HepG2 (cell line): ENCODE measurements around the gene DENND5A. TPM values are rescaled to one million over a fixed set of nuclear protein-coding genes. Genes with fewer than 3 reads are reported as not detected.
A peak's percentile ranks its signal among the peaks of the same experiment; 100 is the strongest.

Source experiments
- EZH2 ChIP-seq: conservative IDR thresholded peaks from 2 replicates; pipeline ENCODE4 v1.6.1; 2012; ENCODE audit warnings: mild to moderate bottlenecking, low read depth, low read length, moderate library complexity
- HDAC6 ChIP-seq: fragments of 200-600 bp; sonication (generic); IDR thresholded peaks from 2 replicates; pipeline ENCODE4 v1.7.0; 2017; ENCODE audit warnings: mild to moderate bottlenecking, antibody characterized with exemption, low read length, low read depth
- HHEX ChIP-seq: IDR thresholded peaks from 2 replicates; pipeline ENCODE4 v1.6.1; 2016; ENCODE audit warnings: control low read depth
- HNF4G ChIP-seq, 2 experiments: sonication (generic) in 1 of 2; formaldehyde crosslinking in 1 of 2; IDR thresholded peaks; 2 replicates each; pipeline versions ENCODE4 v1.4.0 to v1.6.1; 2011 to 2020; ENCODE audit warnings: borderline replicate concordance in 2 of 2, low read depth in 2 of 2, mild to moderate bottlenecking in 2 of 2, low read length in 1 of 2, missing genetic modification reagents in 1 of 2, moderate library complexity in 1 of 2
- KDM2A ChIP-seq: sonication (generic); formaldehyde crosslinking; IDR thresholded peaks from 2 replicates; pipeline ENCODE4 v1.4.0; 2020; ENCODE audit warnings: low read depth, missing genetic modification reagents, borderline replicate concordance
- MED1 ChIP-seq: sonication (generic); formaldehyde crosslinking; IDR thresholded peaks from 2 replicates; pipeline ENCODE4 v1.4.0; 2020; ENCODE audit warnings: missing genetic modification reagents
- NBN ChIP-seq: fragments of 450-650 bp; conservative IDR thresholded peaks from 2 replicates; pipeline ENCODE4 v1.6.1; 2017
- NCOR1 ChIP-seq: fragments of 200-600 bp; sonication (generic); IDR thresholded peaks from 2 replicates; pipeline ENCODE4 v1.7.0; 2017; ENCODE audit warnings: antibody characterized with exemption, low read length, borderline replicate concordance
- PRPF4 ChIP-seq: fragments of 200-400 bp; formaldehyde crosslinking; IDR thresholded peaks from 2 replicates; pipeline ENCODE4 v1.6.1; 2016; ENCODE audit warnings: low read length, low read depth; ENCODE audit not compliant: poor library complexity, severe bottlenecking
- RARA ChIP-seq: IDR thresholded peaks from 2 replicates; pipeline ENCODE4 v1.6.1; 2016; ENCODE audit warnings: missing genetic modification reagents, missing compliant biosample characterization
- RBM39 ChIP-seq: fragments of 200-400 bp; formaldehyde crosslinking; IDR thresholded peaks from one replicate; pipeline ENCODE4 v1.6.1; 2018; ENCODE audit warnings: antibody characterized with exemption, mild to moderate bottlenecking, low read depth, low read length; ENCODE audit not compliant: poor library complexity, severe bottlenecking
- REL ChIP-seq: sonication (generic); formaldehyde crosslinking; conservative IDR thresholded peaks from 2 replicates; pipeline ENCODE4 v1.8.0; 2022; ENCODE audit warnings: mild to moderate bottlenecking, missing genetic modification reagents, moderate library complexity
- SKI ChIP-seq: fragments of 450-650 bp; IDR thresholded peaks from one replicate; pipeline ENCODE4 v1.6.1; 2018; ENCODE audit warnings: mild to moderate bottlenecking; ENCODE audit not compliant: partially characterized antibody
- SPEN ChIP-seq: sonication (generic); formaldehyde crosslinking; IDR thresholded peaks from 2 replicates; pipeline ENCODE4 v1.5.1; 2020; ENCODE audit warnings: low read depth, mild to moderate bottlenecking, missing genetic modification reagents
- SRSF1 ChIP-seq: fragments of 200-400 bp; formaldehyde crosslinking; optimal IDR thresholded peaks from 2 replicates; pipeline ENCODE3; 2017; ENCODE audit warnings: mild to moderate bottlenecking, low read depth, low read length, moderate library complexity
- SRY ChIP-seq: sonication (generic); formaldehyde crosslinking; IDR thresholded peaks from 2 replicates; pipeline ENCODE4 v1.8.0; 2022; ENCODE audit warnings: mild to moderate bottlenecking, missing genetic modification reagents
- TBP ChIP-seq: sonication (generic); formaldehyde crosslinking; IDR thresholded peaks from 2 replicates; pipeline ENCODE4 v1.5.0; 2020; ENCODE audit warnings: missing genetic modification reagents
- TEAD3 ChIP-seq: optimal IDR thresholded peaks from 2 replicates; pipeline ENCODE3; 2016; ENCODE audit warnings: borderline replicate concordance
- TOPORS ChIP-seq: sonication (generic); formaldehyde crosslinking; IDR thresholded peaks from 2 replicates; pipeline ENCODE4 v1.8.0; 2023; ENCODE audit warnings: mild to moderate bottlenecking, missing genetic modification reagents
- ZNF30 ChIP-seq: sonication (generic); formaldehyde crosslinking; IDR thresholded peaks from 2 replicates; pipeline ENCODE4 v1.5.0; 2020; ENCODE audit warnings: mild to moderate bottlenecking, missing genetic modification reagents
- ZNF33B ChIP-seq: sonication (generic); formaldehyde crosslinking; IDR thresholded peaks from 2 replicates; pipeline ENCODE4 v1.5.1; 2020; ENCODE audit warnings: mild to moderate bottlenecking, missing genetic modification reagents
- ZNF530 ChIP-seq: sonication (generic); formaldehyde crosslinking; IDR thresholded peaks from 2 replicates; pipeline ENCODE4 v1.5.0; 2020; ENCODE audit warnings: low read depth, mild to moderate bottlenecking, missing genetic modification reagents
- ZNF644 ChIP-seq: IDR thresholded peaks from 2 replicates; pipeline ENCODE4 v1.6.1; 2016; ENCODE audit warnings: low read depth
- ZNF780A ChIP-seq: sonication (generic); formaldehyde crosslinking; IDR thresholded peaks from 2 replicates; pipeline ENCODE4 v1.8.0; 2022; ENCODE audit warnings: mild to moderate bottlenecking, missing genetic modification reagents, moderate library complexity
- polyA plus RNA-seq, 8 experiments: library from polyadenylated mRNA; depleted of rRNA in 3 of 8; stranded (reverse) in 7 of 8; unstranded in 1 of 8; fragments of >200 nt; fragmentation: Illumina TruSeq in 4 of 8; extraction: Trizol in 4 of 8; gene quantifications; 2 replicates each; pipeline versions ENCODE4 v1.2.1 to v1.2.3, GENCODE V29; 2011 to 2016; ENCODE audit warnings: low read depth in 4 of 8, missing spikeins in 1 of 8, mixed read lengths in 1 of 8; ENCODE audit not compliant: insufficient read depth in 1 of 8
- total RNA-seq, 5 experiments: library from RNA; depleted of rRNA; stranded (reverse); fragments of >200 nt; fragmentation: Illumina TruSeq; extraction: Trizol; gene quantifications; 2 replicates each; pipeline ENCODE4 v1.2.3, GENCODE V29; 2016; ENCODE audit warnings: low read depth in 1 of 5
- TF ChIP-seq, protein P1 (sequence below): IDR thresholded peaks from 2 replicates; pipeline ENCODE4 v1.4.0; 2020; ENCODE audit warnings: mild to moderate bottlenecking, missing genetic modification reagents
- TF ChIP-seq, protein P2 (sequence below): IDR thresholded peaks from 2 replicates; pipeline ENCODE4 v1.6.1; 2016; ENCODE audit warnings: missing compliant biosample characterization, missing genetic modification reagents, borderline replicate concordance
- TF ChIP-seq, protein P3 (sequence below): IDR thresholded peaks from 2 replicates; pipeline ENCODE4 v1.6.1; 2016

Gene DENND5A
- total and polyA plus RNA-seq, 2 of the 13 experiments (the other 11 are each of a cell fraction or from before 2014, with no cell fraction given): 63.3 to 145 TPM

GRCh38 chr11:9104580-9104979, 160.6 kb downstream of the DENND5A start (continued):
- TF ChIP-seq, protein P1, sequence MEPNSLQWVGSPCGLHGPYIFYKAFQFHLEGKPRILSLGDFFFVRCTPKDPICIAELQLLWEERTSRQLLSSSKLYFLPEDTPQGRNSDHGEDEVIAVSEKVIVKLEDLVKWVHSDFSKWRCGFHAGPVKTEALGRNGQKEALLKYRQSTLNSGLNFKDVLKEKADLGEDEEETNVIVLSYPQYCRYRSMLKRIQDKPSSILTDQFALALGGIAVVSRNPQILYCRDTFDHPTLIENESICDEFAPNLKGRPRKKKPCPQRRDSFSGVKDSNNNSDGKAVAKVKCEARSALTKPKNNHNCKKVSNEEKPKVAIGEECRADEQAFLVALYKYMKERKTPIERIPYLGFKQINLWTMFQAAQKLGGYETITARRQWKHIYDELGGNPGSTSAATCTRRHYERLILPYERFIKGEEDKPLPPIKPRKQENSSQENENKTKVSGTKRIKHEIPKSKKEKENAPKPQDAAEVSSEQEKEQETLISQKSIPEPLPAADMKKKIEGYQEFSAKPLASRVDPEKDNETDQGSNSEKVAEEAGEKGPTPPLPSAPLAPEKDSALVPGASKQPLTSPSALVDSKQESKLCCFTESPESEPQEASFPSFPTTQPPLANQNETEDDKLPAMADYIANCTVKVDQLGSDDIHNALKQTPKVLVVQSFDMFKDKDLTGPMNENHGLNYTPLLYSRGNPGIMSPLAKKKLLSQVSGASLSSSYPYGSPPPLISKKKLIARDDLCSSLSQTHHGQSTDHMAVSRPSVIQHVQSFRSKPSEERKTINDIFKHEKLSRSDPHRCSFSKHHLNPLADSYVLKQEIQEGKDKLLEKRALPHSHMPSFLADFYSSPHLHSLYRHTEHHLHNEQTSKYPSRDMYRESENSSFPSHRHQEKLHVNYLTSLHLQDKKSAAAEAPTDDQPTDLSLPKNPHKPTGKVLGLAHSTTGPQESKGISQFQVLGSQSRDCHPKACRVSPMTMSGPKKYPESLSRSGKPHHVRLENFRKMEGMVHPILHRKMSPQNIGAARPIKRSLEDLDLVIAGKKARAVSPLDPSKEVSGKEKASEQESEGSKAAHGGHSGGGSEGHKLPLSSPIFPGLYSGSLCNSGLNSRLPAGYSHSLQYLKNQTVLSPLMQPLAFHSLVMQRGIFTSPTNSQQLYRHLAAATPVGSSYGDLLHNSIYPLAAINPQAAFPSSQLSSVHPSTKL: peak; percentile 43; the same call in 1 of the 2 replicates
- TF ChIP-seq SPEN (CRISPR knock-in tag): peak; percentile 42; the same call in 1 of the 2 replicates
- 0 out of 2 replicates have a peak, but pooled peaks have one; percentile 58 for TF ChIP-seq ZNF644 (CRISPR knock-in tag)
- TF ChIP-seq TBP: no peak
- TF ChIP-seq, protein P2, sequence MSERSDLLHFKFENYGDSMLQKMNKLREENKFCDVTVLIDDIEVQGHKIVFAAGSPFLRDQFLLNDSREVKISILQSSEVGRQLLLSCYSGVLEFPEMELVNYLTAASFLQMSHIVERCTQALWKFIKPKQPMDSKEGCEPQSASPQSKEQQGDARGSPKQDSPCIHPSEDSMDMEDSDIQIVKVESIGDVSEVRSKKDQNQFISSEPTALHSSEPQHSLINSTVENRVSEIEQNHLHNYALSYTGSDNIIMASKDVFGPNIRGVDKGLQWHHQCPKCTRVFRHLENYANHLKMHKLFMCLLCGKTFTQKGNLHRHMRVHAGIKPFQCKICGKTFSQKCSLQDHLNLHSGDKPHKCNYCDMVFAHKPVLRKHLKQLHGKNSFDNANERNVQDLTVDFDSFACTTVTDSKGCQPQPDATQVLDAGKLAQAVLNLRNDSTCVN (CRISPR knock-in tag): no peak
- 0 out of 2 replicates have a peak, but pooled peaks have one; percentile 34 for TF ChIP-seq HNF4G (IDR thresholded peaks at IDR 0.05; ENCODE audit: borderline replicate concordance, low read depth, low read length)
- TF ChIP-seq HNF4G (CRISPR knock-in tag; IDR thresholded peaks at IDR 0.05; ENCODE audit: borderline replicate concordance, low read depth): no peak
- no peak for TF ChIP-seq PRPF4
- TF ChIP-seq TOPORS (CRISPR knock-in tag): no peak
- TF ChIP-seq HDAC6: no peak
- no peak for TF ChIP-seq SRSF1
- TF ChIP-seq RARA: 0 out of 2 replicates have a peak, but pooled peaks have one; percentile 36
- peak; percentile 63 for TF ChIP-seq TEAD3 (CRISPR knock-in tag)
- TF ChIP-seq KDM2A: no peak
- TF ChIP-seq NCOR1: 0 out of 2 replicates have a peak, but pooled peaks have one; percentile 19
- no peak for TF ChIP-seq ZNF30 (CRISPR knock-in tag)
- TF ChIP-seq ZNF780A (CRISPR knock-in tag): no peak
- TF ChIP-seq NBN: no peak
- no peak for TF ChIP-seq SRY (CRISPR knock-in tag)
- TF ChIP-seq, protein P3, sequence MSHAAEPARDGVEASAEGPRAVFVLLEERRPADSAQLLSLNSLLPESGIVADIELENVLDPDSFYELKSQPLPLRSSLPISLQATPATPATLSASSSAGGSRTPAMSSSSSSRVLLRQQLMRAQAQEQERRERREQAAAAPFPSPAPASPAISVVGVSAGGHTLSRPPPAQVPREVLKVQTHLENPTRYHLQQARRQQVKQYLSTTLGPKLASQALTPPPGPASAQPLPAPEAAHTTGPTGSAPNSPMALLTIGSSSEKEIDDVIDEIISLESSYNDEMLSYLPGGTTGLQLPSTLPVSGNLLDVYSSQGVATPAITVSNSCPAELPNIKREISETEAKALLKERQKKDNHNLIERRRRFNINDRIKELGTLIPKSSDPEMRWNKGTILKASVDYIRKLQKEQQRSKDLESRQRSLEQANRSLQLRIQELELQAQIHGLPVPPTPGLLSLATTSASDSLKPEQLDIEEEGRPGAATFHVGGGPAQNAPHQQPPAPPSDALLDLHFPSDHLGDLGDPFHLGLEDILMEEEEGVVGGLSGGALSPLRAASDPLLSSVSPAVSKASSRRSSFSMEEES (CRISPR knock-in tag): no peak
- no peak for TF ChIP-seq HHEX (CRISPR knock-in tag)
- no peak for TF ChIP-seq REL (CRISPR knock-in tag)
- no peak for TF ChIP-seq MED1
- no peak for TF ChIP-seq ZNF530
- TF ChIP-seq SKI: peak; percentile 30
- no peak for TF ChIP-seq EZH2
- no peak for TF ChIP-seq ZNF33B
- no peak for TF ChIP-seq RBM39
